ENCODE data around the gene TACO1. TPM values are rescaled to one million over a fixed set of nuclear protein-coding genes. Genes with fewer than 3 reads are reported as not detected.
A peak's percentile ranks its signal among the peaks of the same experiment; 100 is the strongest.

Gene TACO1
- total RNA-seq, 2 donors from 2014 or later, result 12.8 to 17.4 TPM

DNA sequence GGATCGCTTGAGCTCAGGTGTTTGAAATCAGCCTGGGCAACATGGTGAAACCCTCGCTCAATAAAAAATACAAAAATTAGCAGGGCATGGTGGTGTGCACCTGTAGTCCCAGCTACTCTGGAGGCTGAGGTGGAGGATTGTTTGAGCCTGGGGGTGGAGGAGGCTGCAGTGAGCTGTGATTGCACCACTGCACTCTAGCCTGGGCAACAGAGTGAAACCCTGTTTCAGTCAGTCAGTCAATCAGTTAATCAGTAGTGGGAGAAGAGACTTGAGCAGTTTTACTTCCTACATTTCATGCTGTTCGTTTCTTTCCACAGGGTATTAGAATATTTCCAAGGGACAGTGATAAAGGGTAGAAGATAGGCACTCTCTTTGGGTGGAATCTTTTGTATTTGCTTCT is 30.4 kb downstream of the TACO1 start:
- no peaks in the 10 kb centered on the region for H3K27me3 ChIP-seq (replicated peaks; ENCODE audit: insufficient read depth)
- no peak for TF ChIP-seq POLR2AphosphoS5 (IDR thresholded peaks at IDR 0.05)
- no peak for TF ChIP-seq CTCF (IDR thresholded peaks at IDR 0.05)
- no peak for TF ChIP-seq POLR2A (IDR thresholded peaks at IDR 0.05)
- no peaks in the 10 kb centered on the region for H3K9me3 ChIP-seq
- no peak for DNase-seq (ENCODE audit: low spot score)
- H3K4me1 ChIP-seq (replicated peaks), result peaks cover 14% of the 10 kb centered on the region
- H3K36me3 ChIP-seq, result no peaks in the 10 kb centered on the region
- intact Hi-C loops (cut with DNase I), result no loop called here
- peak overlapping the region; percentile 6 to 13 for H3K27ac ChIP-seq
- 90% methylated on average over 3 of the region's 3 CpGs for WGBS
- no peak overlapping the region for H3K4me3 ChIP-seq

DNA sequence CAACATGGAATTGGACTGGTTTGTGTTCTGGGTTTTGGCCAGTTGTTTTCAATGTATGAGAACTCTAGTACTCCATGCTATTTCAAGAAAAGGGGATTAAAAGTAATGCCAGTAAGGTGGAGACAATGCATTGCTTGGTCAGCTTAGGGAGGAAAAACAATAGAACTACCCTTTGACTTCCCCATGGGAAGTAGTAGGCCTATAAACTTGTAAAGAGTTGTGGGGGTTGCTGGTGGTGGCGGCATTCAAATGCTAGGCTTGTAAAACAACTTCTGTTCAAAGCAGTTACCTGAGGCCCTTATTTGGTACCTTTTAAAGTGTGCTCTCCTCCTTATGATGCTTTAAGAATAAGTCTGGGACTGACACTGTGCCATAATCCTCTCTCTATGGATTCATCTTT is 30.9 kb downstream of the TACO1 start:
- intact Hi-C loops (cut with DNase I), result no loop called here
- no peak for DNase-seq (ENCODE audit: low spot score)
- TF ChIP-seq CTCF (IDR thresholded peaks at IDR 0.05) (no peak), POLR2A (IDR thresholded peaks at IDR 0.05) (no peak), POLR2AphosphoS5 (IDR thresholded peaks at IDR 0.05) (no peak)
- Histone ChIP-seq H3K36me3 (no peaks in the 10 kb centered on the region), H3K4me1 (replicated peaks) (peaks cover 11% of the 10 kb centered on the region), H3K9me3 (no peaks in the 10 kb centered on the region), H3K4me3 (no peak overlapping the region), H3K27me3 (replicated peaks; ENCODE audit: insufficient read depth) (no peaks in the 10 kb centered on the region), H3K27ac (peak overlapping the region; percentile 6 to 13)
- WGBS, result 48% methylated on average over 1 of the region's 1 CpG

GRCh38 chr17:63633742-63634141 is 33.0 kb downstream of the TACO1 start:
- TF ChIP-seq POLR2AphosphoS5 (IDR thresholded peaks at IDR 0.05) (no peak), CTCF (IDR thresholded peaks at IDR 0.05) (no peak), POLR2A (IDR thresholded peaks at IDR 0.05) (no peak)
- Histone ChIP-seq H3K36me3 (no peaks in the 10 kb centered on the region), H3K9me3 (no peaks in the 10 kb centered on the region), H3K27me3 (replicated peaks; ENCODE audit: insufficient read depth) (no peaks in the 10 kb centered on the region), H3K4me3 (no peak overlapping the region), H3K4me1 (replicated peaks) (peaks cover 7% of the 10 kb centered on the region), H3K27ac (no peak overlapping the region)
- intact Hi-C loops (cut with DNase I), result no loop called here
- no peak for DNase-seq (ENCODE audit: low spot score)

DNA sequence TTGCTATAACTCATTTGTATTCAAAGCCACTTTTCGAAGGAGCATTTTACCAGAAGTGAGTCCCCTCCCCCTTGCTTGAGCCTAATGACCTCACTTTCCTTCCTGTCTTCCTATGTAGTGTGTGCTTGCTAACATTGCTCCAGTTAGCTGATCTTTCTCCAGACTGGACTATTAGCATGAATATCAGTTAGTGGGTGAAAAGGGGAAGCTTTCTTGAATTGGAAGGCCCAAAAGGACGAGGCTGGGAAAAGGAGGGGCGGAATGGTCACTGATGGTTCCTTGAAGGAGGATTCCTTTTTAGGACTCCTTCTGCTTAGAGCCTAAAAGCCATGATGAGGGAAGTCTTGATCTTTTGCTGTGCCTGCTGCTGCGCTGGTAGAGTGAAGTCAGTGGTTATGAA is 33.5 kb downstream of the TACO1 start:
- no peaks in the 10 kb centered on the region for H3K36me3 ChIP-seq
- H3K9me3 ChIP-seq, result no peaks in the 10 kb centered on the region
- WGBS, result 71% methylated on average over 4 of the region's 4 CpGs
- TF ChIP-seq POLR2A (IDR thresholded peaks at IDR 0.05), result no peak
- no peak for TF ChIP-seq CTCF (IDR thresholded peaks at IDR 0.05)
- intact Hi-C loops (cut with DNase I), result no loop called here
- no peak overlapping the region for H3K4me3 ChIP-seq
- no peak overlapping the region for H3K27ac ChIP-seq
- DNase-seq (ENCODE audit: low spot score), result no peak
- no peaks in the 10 kb centered on the region for H3K27me3 ChIP-seq (replicated peaks; ENCODE audit: insufficient read depth)
- peaks cover 7% of the 10 kb centered on the region for H3K4me1 ChIP-seq (replicated peaks)

- no peaks in the 10 kb centered on the region for H3K9me3 ChIP-seq
- intact Hi-C loops (cut with DNase I), result no loop called here
- no peaks in the 10 kb centered on the region for H3K27me3 ChIP-seq (replicated peaks; ENCODE audit: insufficient read depth)
- TF ChIP-seq POLR2A (IDR thresholded peaks at IDR 0.05), result no peak
- H3K4me3 ChIP-seq, result no peak overlapping the region
- no peaks in the 10 kb centered on the region for H3K36me3 ChIP-seq
- H3K27ac ChIP-seq, result no peak overlapping the region
- 59% methylated on average over 1 of the region's 1 CpG for WGBS
- peaks cover 2% of the 10 kb centered on the region for H3K4me1 ChIP-seq (replicated peaks)
- DNase-seq (ENCODE audit: low spot score), result no peak
Measured at GRCh38 chr17:63634816-63635215, 34.1 kb downstream of the TACO1 start.
